PC-3 (cell line): ENCODE measurements around the gene VILL. TPM values are rescaled to one million over a fixed set of nuclear protein-coding genes. Genes with fewer than 3 reads are reported as not detected.

Experiments
- ATAC-seq: fragments of 200-7000 bp; cut with Tn5 transposase; 2 replicates; pipeline ENCODE4 v1.9.1; 2020; ENCODE audit warnings: mild to moderate bottlenecking, moderate library complexity
- BruUV-seq: library from RNA; stranded (reverse); fragments of 400-500 nt; replicated peaks from 2 replicates; lab custom pipeline; 2021; lab: Mats Ljungman, UMichigan
- CTCF ChIA-PET: fragments of 300-600 bp; sonication (Branson Sonifier 250); formaldehyde crosslinking; loops from one replicate; lab custom pipeline; 2022; ENCODE audit warnings: antibody characterized with exemption; lab: Charles Lee
- POLR2A ChIA-PET: fragments of 300-600 bp; sonication (Branson Sonifier 250); formaldehyde crosslinking; loops from one replicate; lab custom pipeline; 2022; ENCODE audit warnings: antibody characterized with exemption; ENCODE audit not compliant: unreplicated experiment; lab: Charles Lee
- DNase-seq: peaks from one replicate; pipeline ENCODE4 v3.0.0-alpha.2; 2015
- H2AFZ ChIP-seq: fragments of 300-600 bp; sonication (generic); 2 replicates; pipeline ENCODE4 v1.6.0; 2016; ENCODE audit warnings: antibody characterized with exemption, low read length
- H3F3A ChIP-seq: fragments of 300-600 bp; sonication (generic); one replicate; pipeline ENCODE4 v1.6.0; 2017; ENCODE audit warnings: antibody characterized with exemption, low read length, control low read depth, mild to moderate bottlenecking; ENCODE audit not compliant: unreplicated experiment
- H3K27ac ChIP-seq: fragments of 300-600 bp; sonication (generic); 2 replicates; pipeline ENCODE4 v1.5.1; 2016; ENCODE audit warnings: mild to moderate bottlenecking, low read length
- H3K27me3 ChIP-seq: fragments of 300-600 bp; sonication (generic); 2 replicates; pipeline ENCODE4 v1.6.1; 2016; ENCODE audit warnings: low read length, mixed read lengths
- H3K36me3 ChIP-seq: fragments of 300-600 bp; sonication (generic); 2 replicates; pipeline ENCODE4 v1.6.1; 2016; ENCODE audit warnings: low read depth, mixed run types, low read length, mixed read lengths
- H3K4me1 ChIP-seq: fragments of 300-600 bp; sonication (generic); 2 replicates; pipeline ENCODE4 v1.5.1; 2016; ENCODE audit warnings: low read length; ENCODE audit not compliant: insufficient read depth
- H3K4me2 ChIP-seq: fragments of 300-600 bp; sonication (generic); 2 replicates; pipeline ENCODE4 v1.6.0; 2016; ENCODE audit warnings: low read length
- H3K4me3 ChIP-seq: fragments of 300-600 bp; sonication (generic); 2 replicates; pipeline ENCODE4 v1.5.1; 2016; ENCODE audit warnings: mild to moderate bottlenecking, low read length, mixed read lengths
- H3K79me2 ChIP-seq: fragments of 300-600 bp; sonication (generic); 2 replicates; pipeline ENCODE4 v1.6.1; 2017; ENCODE audit warnings: low read length, mixed read lengths
- H3K9ac ChIP-seq: fragments of 300-600 bp; sonication (generic); 2 replicates; pipeline ENCODE4 v1.6.0; 2016; ENCODE audit warnings: mild to moderate bottlenecking, low read length
- H3K9me2 ChIP-seq: fragments of 300-600 bp; sonication (generic); replicated peaks from 2 replicates; pipeline ENCODE4 v1.6.1; 2016; ENCODE audit warnings: mixed run types, low read length, mixed read lengths
- H3K9me3 ChIP-seq: fragments of 300-600 bp; sonication (generic); 2 replicates; pipeline ENCODE4 v1.6.1; 2016; ENCODE audit warnings: low read length, mixed read lengths
- H4K20me1 ChIP-seq: fragments of 300-600 bp; sonication (generic); 2 replicates; pipeline ENCODE4 v1.6.1; 2016; ENCODE audit warnings: low read length, mixed read lengths
- EZH2 ChIP-seq: fragments of 300-600 bp; sonication (generic); IDR thresholded peaks from one replicate; pipeline ENCODE4 v1.6.1; 2017; ENCODE audit warnings: antibody characterized with exemption, mild to moderate bottlenecking, low read length; ENCODE audit not compliant: unreplicated experiment
- EZH2phosphoT487 ChIP-seq: fragments of 300-600 bp; sonication (generic); IDR thresholded peaks from 2 replicates; pipeline ENCODE4 v1.6.1; 2018; ENCODE audit warnings: mild to moderate bottlenecking, antibody characterized with exemption, low read length, borderline replicate concordance
- intact Hi-C: fragments of 100-400 bp; cut with micrococcal nuclease; formaldehyde crosslinking; loops from 2 replicates; pipeline ENCODE4 v1.9.0; 2023
- total RNA-seq: library from RNA; depleted of rRNA; stranded (reverse); fragments of >200 nt; gene quantifications from 2 replicates; pipeline ENCODE4 v1.2.3, GENCODE V29; 2014
- TF ChIP-seq, protein P1 (sequence below): fragments of 300-600 bp; sonication (generic); conservative IDR thresholded peaks from 2 replicates; pipeline ENCODE4 v1.5.1; 2017; ENCODE audit warnings: antibody characterized with exemption, low read depth, mild to moderate bottlenecking, low read length

Gene VILL
- total RNA-seq, 1 experiment from 2014 or later: 0.44 TPM

GRCh38 chr3:37991823-37992222 lies 1.2 kb downstream of the VILL start:
- peaks cover 35% of the 10 kb centered on the region for H3K4me1 ChIP-seq
- H4K20me1 ChIP-seq: no peaks in the 10 kb centered on the region
- H3K4me3 ChIP-seq: no peak overlapping the region
- H3K27ac ChIP-seq: no peak overlapping the region
- no peak overlapping the region for H2AFZ ChIP-seq
- TF ChIP-seq EZH2phosphoT487 (no peak), EZH2 (no peak)
- TF ChIP-seq, protein P1, sequence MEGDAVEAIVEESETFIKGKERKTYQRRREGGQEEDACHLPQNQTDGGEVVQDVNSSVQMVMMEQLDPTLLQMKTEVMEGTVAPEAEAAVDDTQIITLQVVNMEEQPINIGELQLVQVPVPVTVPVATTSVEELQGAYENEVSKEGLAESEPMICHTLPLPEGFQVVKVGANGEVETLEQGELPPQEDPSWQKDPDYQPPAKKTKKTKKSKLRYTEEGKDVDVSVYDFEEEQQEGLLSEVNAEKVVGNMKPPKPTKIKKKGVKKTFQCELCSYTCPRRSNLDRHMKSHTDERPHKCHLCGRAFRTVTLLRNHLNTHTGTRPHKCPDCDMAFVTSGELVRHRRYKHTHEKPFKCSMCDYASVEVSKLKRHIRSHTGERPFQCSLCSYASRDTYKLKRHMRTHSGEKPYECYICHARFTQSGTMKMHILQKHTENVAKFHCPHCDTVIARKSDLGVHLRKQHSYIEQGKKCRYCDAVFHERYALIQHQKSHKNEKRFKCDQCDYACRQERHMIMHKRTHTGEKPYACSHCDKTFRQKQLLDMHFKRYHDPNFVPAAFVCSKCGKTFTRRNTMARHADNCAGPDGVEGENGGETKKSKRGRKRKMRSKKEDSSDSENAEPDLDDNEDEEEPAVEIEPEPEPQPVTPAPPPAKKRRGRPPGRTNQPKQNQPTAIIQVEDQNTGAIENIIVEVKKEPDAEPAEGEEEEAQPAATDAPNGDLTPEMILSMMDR: no peak
- H3K9me3 ChIP-seq: no peaks in the 10 kb centered on the region
- no peak overlapping the region for H3K9ac ChIP-seq
- no peaks in the 10 kb centered on the region for H3F3A ChIP-seq
- no peaks in the 10 kb centered on the region for H3K27me3 ChIP-seq
- H3K9me2 ChIP-seq: no peaks in the 10 kb centered on the region
- BruUV-seq: no TSS peak
- H3K36me3 ChIP-seq: no peaks in the 10 kb centered on the region
- DNase-seq: no peak
- H3K79me2 ChIP-seq: no peaks in the 10 kb centered on the region
- ChIA-PET CTCF (interaction anchor here (0.5 kb wide), 1 partner anchor 11 kb away, joined by 3 read pairs; no protein-coding TSS in a partner anchor), POLR2A (no interaction called here)
- H3K4me2 ChIP-seq: 0 out of 2 replicates have a peak overlapping the region, but pooled peaks have one; percentile 0
- ATAC-seq: no peak
- intact Hi-C loops: no loop called here

- H3K4me1 ChIP-seq: peaks cover 28% of the 10 kb centered on the region
- no peaks in the 10 kb centered on the region for H3F3A ChIP-seq
- H3K27me3 ChIP-seq: no peaks in the 10 kb centered on the region
- H3K4me3 ChIP-seq: no peak overlapping the region
- TSS peak; percentile 51 for BruUV-seq
- ChIA-PET CTCF (interaction anchor here (0.5 kb wide), 1 partner anchor 10 kb away, joined by 3 read pairs; no protein-coding TSS in a partner anchor), POLR2A (no interaction called here)
- H3K9me2 ChIP-seq: no peaks in the 10 kb centered on the region
- H3K9ac ChIP-seq: no peak overlapping the region
- DNase-seq: peak; percentile 63
- TF ChIP-seq EZH2 (no peak), EZH2phosphoT487 (no peak)
- TF ChIP-seq, protein P1: no peak
- ATAC-seq: peak; percentile 27; the same call in 1 of the 2 replicates
- no peaks in the 10 kb centered on the region for H3K36me3 ChIP-seq
- H2AFZ ChIP-seq: no peak overlapping the region
- H3K4me2 ChIP-seq: peak overlapping the region; percentile 0
- H3K79me2 ChIP-seq: no peaks in the 10 kb centered on the region
- no peak overlapping the region for H3K27ac ChIP-seq
- intact Hi-C loops: no loop called here
- no peaks in the 10 kb centered on the region for H3K9me3 ChIP-seq
- H4K20me1 ChIP-seq: no peaks in the 10 kb centered on the region
Observed at GRCh38 chr3:37992271-37993066, 1.9 kb downstream of the VILL start.

DNA sequence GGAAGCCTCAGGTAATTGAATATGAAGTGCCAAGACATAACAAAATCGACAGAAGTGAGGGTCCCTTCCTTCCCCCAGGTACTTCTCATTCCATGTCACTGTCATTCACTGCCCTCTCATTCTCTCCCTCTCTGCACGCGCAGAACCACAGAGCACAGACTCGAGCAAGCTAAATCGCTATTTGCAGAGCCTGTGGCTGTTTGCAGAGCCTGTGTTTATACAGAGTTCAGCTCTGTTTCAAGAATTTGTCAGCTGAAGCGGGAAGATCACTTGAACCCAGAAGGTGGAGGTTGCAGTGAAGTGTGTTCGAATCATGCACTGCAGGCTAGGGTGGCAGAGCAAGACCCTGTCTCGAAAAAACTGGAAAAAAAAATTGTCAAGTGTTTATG lies 2.5 kb downstream of the VILL start:
- ChIA-PET POLR2A (no interaction called here), CTCF (no interaction called here)
- BruUV-seq: no TSS peak
- no peaks in the 10 kb centered on the region for H3K9me3 ChIP-seq
- peaks cover 24% of the 10 kb centered on the region for H3K4me1 ChIP-seq
- intact Hi-C loops: no loop called here
- ATAC-seq (no peak), DNase-seq (no peak)
- no peaks in the 10 kb centered on the region for H3F3A ChIP-seq
- no peaks in the 10 kb centered on the region for H3K9me2 ChIP-seq
- no peaks in the 10 kb centered on the region for H3K79me2 ChIP-seq
- H3K36me3 ChIP-seq: no peaks in the 10 kb centered on the region
- no peak overlapping the region for H2AFZ ChIP-seq
- no peak overlapping the region; the same call in 1 of the 2 replicates for H3K4me2 ChIP-seq
- H3K9ac ChIP-seq: no peak overlapping the region
- no peaks in the 10 kb centered on the region for H3K27me3 ChIP-seq
- H3K27ac ChIP-seq: no peak overlapping the region
- no peak overlapping the region for H3K4me3 ChIP-seq
- TF ChIP-seq, protein P1: no peak
- no peak for TF ChIP-seq EZH2
- TF ChIP-seq EZH2phosphoT487: no peak
- H4K20me1 ChIP-seq: no peaks in the 10 kb centered on the region
